SU-DHL-6 (cell line): ENCODE measurements around the gene RAB27B.

ENCODE experiments used
- EZH2phosphoT487 ChIP-seq: fragments of 200-600 bp; sonication (generic), shearing (Covaris generic); conservative IDR thresholded peaks from 2 replicates; pipeline ENCODE4 v1.6.1; 2018; ENCODE audit warnings: mild to moderate bottlenecking, antibody characterized with exemption, low read length, moderate library complexity, mixed read lengths
- TF ChIP-seq, protein P1 (sequence below): fragments of 200-600 bp; sonication (generic); IDR thresholded peaks from one replicate; pipeline ENCODE4 v1.5.1; 2017; ENCODE audit warnings: antibody characterized with exemption, mild to moderate bottlenecking, low read length, moderate library complexity; ENCODE audit not compliant: insufficient read depth, poor library complexity, severe bottlenecking

DNA sequence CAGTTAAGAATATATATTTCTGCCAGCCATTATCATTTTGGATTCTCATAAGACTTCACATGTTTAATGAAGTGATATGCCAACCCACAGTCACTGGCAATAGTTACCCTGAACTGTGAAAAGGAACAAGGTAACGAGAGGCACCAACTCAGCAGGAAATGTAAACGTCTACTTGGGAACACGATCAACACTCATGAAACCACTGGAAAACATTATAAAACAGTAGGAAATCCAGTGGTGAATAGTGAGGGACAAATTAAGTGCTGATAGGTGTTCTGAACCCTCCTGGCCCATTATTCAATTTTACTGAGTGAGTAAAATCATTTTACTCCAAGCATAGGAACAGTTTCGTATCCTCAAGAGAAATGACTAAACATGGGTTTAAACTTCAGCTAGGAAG lies 113.9 kb downstream of the RAB27B start:
- TF ChIP-seq, protein P1, sequence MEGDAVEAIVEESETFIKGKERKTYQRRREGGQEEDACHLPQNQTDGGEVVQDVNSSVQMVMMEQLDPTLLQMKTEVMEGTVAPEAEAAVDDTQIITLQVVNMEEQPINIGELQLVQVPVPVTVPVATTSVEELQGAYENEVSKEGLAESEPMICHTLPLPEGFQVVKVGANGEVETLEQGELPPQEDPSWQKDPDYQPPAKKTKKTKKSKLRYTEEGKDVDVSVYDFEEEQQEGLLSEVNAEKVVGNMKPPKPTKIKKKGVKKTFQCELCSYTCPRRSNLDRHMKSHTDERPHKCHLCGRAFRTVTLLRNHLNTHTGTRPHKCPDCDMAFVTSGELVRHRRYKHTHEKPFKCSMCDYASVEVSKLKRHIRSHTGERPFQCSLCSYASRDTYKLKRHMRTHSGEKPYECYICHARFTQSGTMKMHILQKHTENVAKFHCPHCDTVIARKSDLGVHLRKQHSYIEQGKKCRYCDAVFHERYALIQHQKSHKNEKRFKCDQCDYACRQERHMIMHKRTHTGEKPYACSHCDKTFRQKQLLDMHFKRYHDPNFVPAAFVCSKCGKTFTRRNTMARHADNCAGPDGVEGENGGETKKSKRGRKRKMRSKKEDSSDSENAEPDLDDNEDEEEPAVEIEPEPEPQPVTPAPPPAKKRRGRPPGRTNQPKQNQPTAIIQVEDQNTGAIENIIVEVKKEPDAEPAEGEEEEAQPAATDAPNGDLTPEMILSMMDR: no peak
- no peak for TF ChIP-seq EZH2phosphoT487
